Measurements from ENCODE around the gene TLR6. TPM values are rescaled to one million over a fixed set of nuclear protein-coding genes. Genes with fewer than 3 reads are reported as not detected.
"Not testable (repeated sequence)": the region's sequence is repeated elsewhere in the genome, so short reads cannot be mapped to it uniquely, and the experiment has no call there.

The TLR6 gene
- total and polyA plus RNA-seq, 5 experiments from 2014 or later = 0.29 to 4.1 (median 4.0) TPM; not detected in 2

GRCh38 chr4:38777925-38778324 lies 78.7 kb downstream of the TLR6 start:
- H3K27ac Mint-ChIP-seq, DNase-seq, H3K27me3 Mint-ChIP-seq, H3K4me3 Mint-ChIP-seq, POLR2A ChIA-PET, ATAC-seq: not testable (repeated sequence)
- Mint-ChIP-seq H3K9me3 (peaks cover 0 to 17% (median 6%) of the 10 kb centered on the region in 9 donors), H3K36me3 (peaks cover 0 to 12% (median 6%) of the 10 kb centered on the region in 3 donors), H3K4me1 (peaks cover 2 to 38% (median 5%) of the 10 kb centered on the region in 4 donors)

GRCh38 chr4:38775326-38775725 lies 81.3 kb downstream of the TLR6 start:
- Mint-ChIP-seq H3K9me3 (peaks cover 0 to 17% (median 6%) of the 10 kb centered on the region in 9 donors), H3K4me1 (peaks cover 0 to 31% (median 1%) of the 10 kb centered on the region in 4 donors), H3K27ac (peak overlapping the region in 1 of 10 donors; percentile 2), H3K36me3 (peaks cover 0 to 12% (median 6%) of the 10 kb centered on the region in 3 donors), H3K4me3 (no peak overlapping the region), H3K27me3 (peaks cover 4 to 9% (median 5%) of the 10 kb centered on the region in 5 donors)
- ATAC-seq (no peak), DNase-seq (no peak)
- POLR2A ChIA-PET = interaction anchor here (0.6 kb wide), 1 partner anchor 10 kb away, joined by 3 read pairs; no protein-coding TSS in a partner anchor

- Mint-ChIP-seq H3K4me1 (peaks cover 0 to 33% (median 1%) of the 10 kb centered on the region in 4 donors), H3K36me3 (peaks cover 0 to 12% (median 6%) of the 10 kb centered on the region in 3 donors), H3K27ac (no peak overlapping the region), H3K27me3 (peaks cover 4 to 9% (median 5%) of the 10 kb centered on the region in 5 donors), H3K9me3 (peaks cover 0 to 17% (median 6%) of the 10 kb centered on the region in 9 donors), H3K4me3 (no peak overlapping the region)
- ATAC-seq (no peak), DNase-seq (no peak)
- POLR2A ChIA-PET = no interaction called here
Observed at GRCh38 chr4:38774181-38774955, 82.2 kb downstream of the TLR6 start.

Small RNA genes lying within 50 kb of the gene (microRNA-seq; reads per million reads assigned to microRNA genes)
- gene MIR574 (ENCODE audit: borderline microRNAs expressed) = not detected

Other genes with a start within 250 kb of the TLR6 start
- 100 to 1,000 TPM; 124 to 125 TPM for gene KLF3, start 192.6 kb downstream of the TLR6 start, total RNA-seq
- 10 to 100 TPM; 46.2 to 56.6 (median 50.8) TPM for gene KLF3, start 192.6 kb downstream of the TLR6 start, polyA plus RNA-seq
- gene TLR10, start 73.8 kb downstream of the TLR6 start, total RNA-seq = 1 to 10 TPM; 2.0 to 2.7 TPM
- gene TLR10, start 73.8 kb downstream of the TLR6 start, polyA plus RNA-seq = under 1 TPM in 2 of 3 donors, not detected in 1; 0.30 to 0.44 TPM
- 10 to 100 TPM; 11.1 to 13.3 TPM for gene TLR1, start 52.0 kb downstream of the TLR6 start, total RNA-seq
- 1 to 10 TPM; 7.1 to 7.9 (median 7.4) TPM for gene TLR1, start 52.0 kb downstream of the TLR6 start, polyA plus RNA-seq
- gene FAM114A1, start 11.0 kb upstream of the TLR6 start, total RNA-seq = under 1 TPM in 1 of 2 experiments, not detected in 1; 0.34 TPM
- not detected for gene FAM114A1, start 11.0 kb upstream of the TLR6 start, polyA plus RNA-seq
- 1 to 10 TPM; 7.8 to 9.4 TPM for gene TMEM156, start 175.6 kb upstream of the TLR6 start, total RNA-seq
- gene TMEM156, start 175.6 kb upstream of the TLR6 start, polyA plus RNA-seq = 10 to 100 TPM; 18.2 to 26.9 (median 21.5) TPM
- 10 to 100 TPM; 14.1 to 14.9 TPM for gene KLHL5, start 205.4 kb upstream of the TLR6 start, total RNA-seq
- 1 to 10 TPM; 3.9 to 5.6 (median 4.7) TPM for gene KLHL5, start 205.4 kb upstream of the TLR6 start, polyA plus RNA-seq

Data from naive thymus-derived CD8-positive, alpha-beta T cell (primary cell).